Measurements from ENCODE around the gene USP40. TPM values are rescaled to one million over a fixed set of nuclear protein-coding genes. Genes with fewer than 3 reads are reported as not detected.
A peak's percentile ranks its signal among the peaks of the same experiment; 100 is the strongest.

USP40 gene
- total RNA-seq, 3 donors from 2014 or later, result 30.6 to 32.7 (median 31.2) TPM

DNA sequence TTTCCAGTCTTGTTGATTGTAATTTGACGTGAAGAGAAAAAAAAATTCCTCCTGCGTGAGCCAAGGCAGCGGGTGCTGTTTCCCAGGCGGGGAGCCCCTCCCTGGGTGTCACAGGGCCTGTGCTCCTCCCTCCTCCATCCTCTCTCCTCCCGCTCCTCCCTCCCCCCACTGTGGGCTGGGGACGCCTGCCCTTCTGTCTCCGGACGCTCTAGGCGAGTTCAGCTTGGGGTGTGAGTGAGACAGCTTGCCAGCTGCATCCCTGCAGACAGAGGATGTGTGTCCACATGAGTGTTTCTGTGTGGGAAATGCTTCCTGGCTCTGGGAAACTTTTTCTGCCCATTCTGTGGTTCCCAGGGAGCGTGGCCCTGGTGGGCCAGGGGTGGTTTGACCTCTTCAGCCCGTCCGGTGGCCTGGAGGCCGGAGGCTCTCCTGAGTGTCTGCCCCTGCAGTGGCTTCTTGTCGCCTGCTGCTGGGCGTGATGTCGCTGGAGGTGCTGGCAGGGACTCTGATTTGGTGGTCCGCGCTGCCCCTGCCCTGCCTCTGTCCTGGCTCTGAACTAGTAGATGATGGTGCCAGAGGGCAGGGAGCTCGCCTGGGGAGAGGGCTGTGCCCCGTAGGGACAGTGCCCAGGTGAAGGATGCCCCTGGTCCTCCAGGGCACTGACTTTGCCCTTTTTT, 96.4 kb downstream of the USP40 start:
- no peak for TF ChIP-seq CTCF (IDR thresholded peaks at IDR 0.05)
- peak in 2 of 3 donors; percentile 37 to 54 for DNase-seq
- no peaks in the 10 kb centered on the region for H3K4me1 ChIP-seq (ENCODE audit: low read depth)
- intact Hi-C loops (cut with DNase I, micrococcal nuclease), result no loop called here
- no peak overlapping the region for H3K4me3 ChIP-seq
- peaks cover 14% of the 10 kb centered on the region for H3K36me3 ChIP-seq (ENCODE audit: low read depth)
- no peaks in the 10 kb centered on the region for H3K9me3 ChIP-seq
- peak; percentile 52 for ATAC-seq

GRCh38 chr2:233469261-233470010, 97.1 kb downstream of the USP40 start:
- no peaks in the 10 kb centered on the region for H3K4me1 ChIP-seq (ENCODE audit: low read depth)
- no peak overlapping the region for H3K4me3 ChIP-seq
- ATAC-seq, result peak; percentile 7
- intact Hi-C loops (cut with DNase I, micrococcal nuclease), result no loop called here
- DNase-seq, result peak in 1 of 3 donors; percentile 14
- peaks cover 21% of the 10 kb centered on the region for H3K36me3 ChIP-seq (ENCODE audit: low read depth)
- TF ChIP-seq CTCF (IDR thresholded peaks at IDR 0.05), result no peak
- H3K9me3 ChIP-seq, result no peaks in the 10 kb centered on the region

DNA sequence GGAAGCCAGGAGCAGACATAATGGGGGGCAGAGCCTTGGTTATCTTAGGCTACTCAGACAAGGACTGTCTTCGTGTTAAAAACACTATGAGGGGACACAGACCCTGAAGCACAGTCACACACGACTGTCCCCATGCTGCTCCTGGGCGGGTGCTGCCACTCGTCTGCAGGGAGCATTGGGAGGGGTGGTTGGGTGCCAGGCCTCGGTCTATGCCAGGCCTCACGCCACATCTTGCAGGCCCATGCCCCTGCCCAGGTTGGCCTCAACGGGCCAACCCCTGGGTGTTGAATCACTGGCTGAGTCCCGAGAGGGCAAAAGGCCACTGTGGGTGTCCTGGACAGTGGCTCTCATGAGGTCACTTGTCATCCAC, 97.9 kb downstream of the USP40 start:
- Histone ChIP-seq H3K9me3 (no peaks in the 10 kb centered on the region), H3K36me3 (ENCODE audit: low read depth) (peaks cover 24% of the 10 kb centered on the region), H3K4me1 (ENCODE audit: low read depth) (no peaks in the 10 kb centered on the region), H3K4me3 (no peak overlapping the region)
- ATAC-seq, result no peak
- no peak for DNase-seq
- intact Hi-C loops (cut with DNase I, micrococcal nuclease), result no loop called here
- TF ChIP-seq CTCF (IDR thresholded peaks at IDR 0.05), result no peak

GRCh38 chr2:233468047-233468740, 98.4 kb downstream of the USP40 start:
- no peak overlapping the region for H3K4me3 ChIP-seq
- ATAC-seq (no peak), DNase-seq (no peak)
- H3K36me3 ChIP-seq (ENCODE audit: low read depth), result peaks cover 24% of the 10 kb centered on the region
- H3K9me3 ChIP-seq, result no peaks in the 10 kb centered on the region
- no peaks in the 10 kb centered on the region for H3K4me1 ChIP-seq (ENCODE audit: low read depth)
- intact Hi-C loops (cut with DNase I, micrococcal nuclease), result no loop called here
- TF ChIP-seq CTCF (IDR thresholded peaks at IDR 0.05), result no peak

DNA sequence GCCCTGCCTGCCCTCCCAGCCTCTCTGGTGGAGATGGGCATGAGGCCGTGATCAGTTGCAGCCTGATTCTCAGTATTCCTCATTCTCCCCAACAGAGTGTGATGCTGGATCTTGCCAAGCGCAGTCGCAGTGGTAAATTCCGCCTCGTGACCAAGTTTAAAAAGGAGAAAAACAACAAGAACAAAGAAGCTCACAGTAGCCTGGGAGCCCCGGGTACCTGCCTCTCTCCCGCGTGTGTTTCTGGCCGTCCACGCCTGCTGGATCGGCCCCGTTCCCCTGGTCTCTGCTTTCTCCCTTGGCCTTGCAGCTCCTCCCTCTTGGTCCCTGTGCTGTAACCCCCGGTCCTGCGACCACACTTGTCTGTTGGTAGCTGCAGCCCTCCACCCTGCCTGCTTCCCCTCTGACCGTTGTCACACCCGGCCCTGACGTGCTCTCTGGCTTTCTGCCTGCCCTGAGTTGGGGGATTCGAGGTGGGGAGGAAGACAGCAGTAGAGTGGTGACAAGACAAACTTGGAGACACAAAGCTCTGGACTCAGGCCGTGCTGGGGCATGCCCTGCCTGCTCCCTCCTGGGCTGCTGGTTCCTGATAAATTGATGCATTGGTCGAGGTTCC, 99.5 kb downstream of the USP40 start:
- H3K4me1 ChIP-seq (ENCODE audit: low read depth), result no peaks in the 10 kb centered on the region
- no peak for TF ChIP-seq CTCF (IDR thresholded peaks at IDR 0.05)
- DNase-seq, result no peak
- H3K36me3 ChIP-seq (ENCODE audit: low read depth), result peaks cover 24% of the 10 kb centered on the region
- intact Hi-C loops (cut with DNase I, micrococcal nuclease), result no loop called here
- no peak overlapping the region for H3K4me3 ChIP-seq
- H3K9me3 ChIP-seq, result no peaks in the 10 kb centered on the region
- no peak for ATAC-seq

Data from mucosa of descending colon (tissue), 3 donors.